Cardiac fibroblast (primary cell): ENCODE measurements around the gene NOS3.

Experiments
- DNase-seq, 2 donors: peaks; one replicate each; pipeline versions ENCODE4 v3.0.0 to v3.0.0-alpha.2; 2010; ENCODE audit warnings: low read depth in 2 of 2
- H3K4me3 ChIP-seq, 2 donors: replicated peaks in 1 of 2; 1 replicate in 1 of 2; 2 replicates in 1 of 2; pipeline ENCODE4 v1.5.1; 2011; ENCODE audit warnings: low read depth in 2 of 2, low read length in 2 of 2, mild to moderate bottlenecking in 2 of 2, moderate library complexity in 1 of 2
- CTCF ChIP-seq: IDR thresholded peaks from one replicate; pipeline ENCODE4 v1.5.1; 2011; ENCODE audit warnings: low read depth, mild to moderate bottlenecking, low read length, inconsistent platforms

The NOS3 gene

GRCh38 chr7:151028948-151029501 lies 38.2 kb downstream of the NOS3 start:
- no peak for TF ChIP-seq CTCF
- DNase-seq = no peak
- H3K4me3 ChIP-seq = peak overlapping the region; percentile 69 to 92

GRCh38 chr7:151031011-151031410 lies 40.2 kb downstream of the NOS3 start:
- no peak for DNase-seq
- no peak for TF ChIP-seq CTCF
- no peak overlapping the region for H3K4me3 ChIP-seq

- no peak for TF ChIP-seq CTCF
- H3K4me3 ChIP-seq = no peak overlapping the region
- no peak for DNase-seq
Observed at GRCh38 chr7:151032936-151033863, 42.4 kb downstream of the NOS3 start.

- no peak for TF ChIP-seq CTCF
- no peak overlapping the region for H3K4me3 ChIP-seq
- DNase-seq = no peak
Observed at GRCh38 chr7:151033864-151034249, 43.0 kb downstream of the NOS3 start.

DNA sequence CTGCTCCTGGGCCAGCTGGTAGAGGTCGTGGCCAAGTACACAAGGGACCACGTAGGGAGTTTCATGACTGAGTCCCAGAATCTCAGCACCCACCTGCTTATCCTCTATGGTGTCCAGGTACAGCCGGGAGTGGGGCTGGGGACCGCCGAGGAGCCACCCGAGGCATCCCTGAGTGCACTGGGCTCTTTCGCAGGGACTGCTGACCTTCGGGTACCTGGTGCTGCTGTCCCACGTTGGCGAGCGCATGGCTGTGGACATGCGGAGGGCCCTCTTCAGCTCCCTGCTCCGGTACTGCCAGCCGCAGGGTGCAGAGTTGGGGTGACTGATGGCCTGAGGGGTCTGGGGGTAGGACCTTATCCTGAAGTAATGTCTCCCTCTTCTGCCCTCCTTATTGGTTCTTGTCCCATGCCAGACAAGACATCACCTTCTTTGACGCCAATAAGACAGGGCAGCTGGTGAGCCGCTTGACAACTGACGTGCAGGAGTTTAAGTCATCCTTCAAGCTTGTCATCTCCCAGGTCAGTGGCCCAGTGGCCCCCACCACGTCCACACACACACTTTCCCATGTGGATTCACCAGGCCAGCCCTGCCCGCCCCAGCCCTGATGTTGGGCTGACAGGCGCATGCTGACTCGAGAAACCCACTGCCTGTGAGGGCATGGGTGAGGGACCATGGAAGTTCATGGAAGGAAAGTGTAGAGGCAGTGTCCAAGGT lies 43.7 kb downstream of the NOS3 start:
- H3K4me3 ChIP-seq = no peak overlapping the region
- no peak for DNase-seq
- TF ChIP-seq CTCF = no peak

DNA sequence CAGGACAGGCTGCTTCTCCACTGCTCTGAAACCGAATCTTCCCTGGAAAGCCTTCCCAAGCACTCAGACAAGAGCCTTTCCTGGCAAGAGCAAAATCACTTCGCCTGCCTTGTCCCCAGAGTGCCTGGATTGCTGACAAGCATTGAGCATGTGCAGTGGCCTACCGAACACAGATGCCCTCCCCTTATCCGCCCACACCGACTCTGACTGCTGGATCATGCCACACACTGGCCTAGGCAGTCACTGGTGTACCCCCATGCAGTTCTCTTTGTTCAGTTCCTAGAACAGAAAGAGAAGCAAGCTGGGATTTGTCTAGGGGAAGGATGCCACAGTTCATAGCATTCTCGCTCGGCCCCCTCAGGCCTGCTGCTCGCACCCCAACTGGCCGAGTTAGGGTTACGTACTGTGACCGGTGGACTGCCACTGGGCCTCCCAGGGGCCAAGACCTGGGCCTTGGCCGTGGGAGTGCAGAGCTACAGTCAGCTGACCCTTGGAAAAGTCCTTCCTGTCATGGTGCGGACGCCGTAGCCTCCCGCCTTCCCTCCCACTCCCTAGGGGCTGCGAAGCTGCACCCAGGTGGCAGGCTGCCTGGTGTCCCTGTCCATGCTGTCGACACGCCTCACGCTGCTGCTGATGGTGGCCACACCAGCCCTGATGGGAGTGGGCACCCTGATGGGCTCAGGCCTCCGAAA lies 44.4 kb downstream of the NOS3 start:
- no peak for TF ChIP-seq CTCF
- no peak for DNase-seq
- no peak overlapping the region for H3K4me3 ChIP-seq
